ENCODE measurements around the gene RBMS2. TPM values are rescaled to one million over a fixed set of nuclear protein-coding genes. Genes with fewer than 3 reads are reported as not detected.

The RBMS2 gene
- total RNA-seq, 4 donors from 2014 or later: 22.8 to 39.0 (median 31.8) TPM

DNA sequence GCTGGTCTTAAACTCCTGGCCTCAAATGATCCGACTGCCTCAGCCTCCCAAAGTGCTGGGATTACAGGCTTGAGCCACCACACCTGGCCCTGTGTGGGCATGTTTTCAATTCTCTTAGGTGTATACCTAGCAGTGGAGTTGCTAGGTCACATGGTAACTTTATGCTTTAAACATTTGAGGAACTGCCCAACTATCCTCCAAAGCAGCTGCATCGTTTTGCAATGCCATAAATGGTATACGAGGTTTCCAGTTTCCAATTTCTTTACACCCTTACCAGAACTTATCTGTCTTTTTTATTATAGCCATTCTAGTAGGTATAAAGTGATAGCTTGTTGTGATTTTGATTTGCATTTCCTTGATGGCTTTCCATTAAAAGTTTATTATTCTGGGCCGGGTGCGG lies 25.1 kb downstream of the RBMS2 start:
- H3K4me3 ChIP-seq: no peak overlapping the region
- H3K27me3 ChIP-seq: no peaks in the 10 kb centered on the region
- TF ChIP-seq POLR2A (IDR thresholded peaks at IDR 0.05): no peak
- TF ChIP-seq, protein P1, sequence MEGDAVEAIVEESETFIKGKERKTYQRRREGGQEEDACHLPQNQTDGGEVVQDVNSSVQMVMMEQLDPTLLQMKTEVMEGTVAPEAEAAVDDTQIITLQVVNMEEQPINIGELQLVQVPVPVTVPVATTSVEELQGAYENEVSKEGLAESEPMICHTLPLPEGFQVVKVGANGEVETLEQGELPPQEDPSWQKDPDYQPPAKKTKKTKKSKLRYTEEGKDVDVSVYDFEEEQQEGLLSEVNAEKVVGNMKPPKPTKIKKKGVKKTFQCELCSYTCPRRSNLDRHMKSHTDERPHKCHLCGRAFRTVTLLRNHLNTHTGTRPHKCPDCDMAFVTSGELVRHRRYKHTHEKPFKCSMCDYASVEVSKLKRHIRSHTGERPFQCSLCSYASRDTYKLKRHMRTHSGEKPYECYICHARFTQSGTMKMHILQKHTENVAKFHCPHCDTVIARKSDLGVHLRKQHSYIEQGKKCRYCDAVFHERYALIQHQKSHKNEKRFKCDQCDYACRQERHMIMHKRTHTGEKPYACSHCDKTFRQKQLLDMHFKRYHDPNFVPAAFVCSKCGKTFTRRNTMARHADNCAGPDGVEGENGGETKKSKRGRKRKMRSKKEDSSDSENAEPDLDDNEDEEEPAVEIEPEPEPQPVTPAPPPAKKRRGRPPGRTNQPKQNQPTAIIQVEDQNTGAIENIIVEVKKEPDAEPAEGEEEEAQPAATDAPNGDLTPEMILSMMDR (IDR thresholded peaks at IDR 0.05): no peak
- TF ChIP-seq EP300 (IDR thresholded peaks at IDR 0.05): no peak
- no peaks in the 10 kb centered on the region for H3K9me3 ChIP-seq
- H3K27ac ChIP-seq: no peak overlapping the region
- 89 to 92% methylated on average over 5 of the region's 5 CpGs for WGBS, 2 donors
- no peaks in the 10 kb centered on the region for H3K36me3 ChIP-seq
- no peak for DNase-seq (ENCODE audit: low spot score in 2 of 2)
- peaks cover 0 to 19% (median 0%) of the 10 kb centered on the region in 4 donors for H3K4me1 ChIP-seq

DNA sequence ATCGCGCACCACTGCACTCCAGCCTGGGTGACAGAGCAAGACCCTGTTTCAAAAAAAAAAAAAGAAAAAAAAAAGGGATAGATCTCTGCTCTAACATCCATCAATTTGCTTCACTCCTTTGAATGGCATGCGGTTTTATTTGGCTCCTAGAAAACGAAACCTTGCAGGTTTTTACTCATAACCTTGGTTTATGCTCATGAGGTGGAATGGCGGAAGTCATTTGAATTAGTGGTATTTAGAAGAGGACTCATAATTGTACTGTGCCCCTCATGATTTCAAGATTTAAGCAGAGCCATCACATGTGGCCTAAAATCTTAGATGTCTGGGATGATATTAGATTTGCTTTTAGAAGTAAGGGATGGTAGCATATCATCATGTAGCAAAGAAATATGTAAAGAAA lies 29.4 kb downstream of the RBMS2 start:
- Histone ChIP-seq H3K4me3 (no peak overlapping the region), H3K27ac (no peak overlapping the region), H3K27me3 (no peaks in the 10 kb centered on the region), H3K36me3 (peaks cover 0 to 13% (median 0%) of the 10 kb centered on the region in 3 donors), H3K9me3 (no peaks in the 10 kb centered on the region), H3K4me1 (peaks cover 0 to 28% (median 0%) of the 10 kb centered on the region in 4 donors)
- WGBS, 2 donors: 96 to 97% methylated on average over 5 of the region's 5 CpGs
- no peak for DNase-seq (ENCODE audit: low spot score in 2 of 2)
- TF ChIP-seq POLR2A (IDR thresholded peaks at IDR 0.05) (no peak), EP300 (IDR thresholded peaks at IDR 0.05) (no peak)
- TF ChIP-seq, protein P1 (IDR thresholded peaks at IDR 0.05): no peak

DNA sequence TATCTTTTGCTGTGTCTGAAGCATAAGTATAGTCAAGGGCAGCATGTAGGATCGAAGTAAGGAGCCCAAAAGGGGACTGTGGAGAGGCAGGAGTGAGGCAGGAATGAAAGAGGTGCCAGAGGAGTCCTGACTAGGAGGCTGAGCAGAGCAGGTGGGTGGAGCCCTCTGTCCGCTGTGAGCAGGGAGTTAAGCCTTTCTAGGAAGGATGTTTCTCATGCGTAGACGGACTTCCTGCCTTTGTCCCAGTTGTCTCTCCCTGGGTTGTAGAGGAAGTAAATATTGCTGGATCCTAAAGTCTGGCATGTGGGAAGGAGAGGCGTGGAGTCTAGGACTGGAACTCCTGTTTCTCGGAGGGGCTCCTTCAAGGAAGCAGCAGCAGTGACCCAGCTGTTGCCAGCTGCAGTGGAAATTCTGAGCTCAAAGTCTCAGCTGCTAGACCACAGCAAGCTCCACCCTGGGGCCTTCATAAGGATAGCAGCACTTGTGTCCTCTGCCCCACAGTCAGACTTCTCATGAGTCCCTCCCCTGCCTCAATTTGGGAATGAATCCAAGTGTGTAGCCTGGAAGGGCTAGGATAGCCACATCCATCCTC lies 44.0 kb downstream of the RBMS2 start:
- TF ChIP-seq POLR2A (IDR thresholded peaks at IDR 0.05): peak in 1 of 2 donors; percentile 12
- TF ChIP-seq EP300 (IDR thresholded peaks at IDR 0.05): peak; percentile 64 to 82
- TF ChIP-seq, protein P1 (IDR thresholded peaks at IDR 0.05): no peak
- 0 to 2% methylated on average over 6 of the region's 6 CpGs for WGBS, 2 donors
- Histone ChIP-seq H3K9me3 (no peaks in the 10 kb centered on the region), H3K27ac (peak overlapping the region; percentile 59 to 83 (median 72)), H3K36me3 (peaks cover 0 to 35% (median 0%) of the 10 kb centered on the region in 3 donors), H3K27me3 (no peaks in the 10 kb centered on the region), H3K4me1 (peaks cover 0 to 44% (median 22%) of the 10 kb centered on the region in 4 donors), H3K4me3 (no peak overlapping the region)
- peak; percentile 26 to 56 for DNase-seq (ENCODE audit: low spot score in 2 of 2)

DNA sequence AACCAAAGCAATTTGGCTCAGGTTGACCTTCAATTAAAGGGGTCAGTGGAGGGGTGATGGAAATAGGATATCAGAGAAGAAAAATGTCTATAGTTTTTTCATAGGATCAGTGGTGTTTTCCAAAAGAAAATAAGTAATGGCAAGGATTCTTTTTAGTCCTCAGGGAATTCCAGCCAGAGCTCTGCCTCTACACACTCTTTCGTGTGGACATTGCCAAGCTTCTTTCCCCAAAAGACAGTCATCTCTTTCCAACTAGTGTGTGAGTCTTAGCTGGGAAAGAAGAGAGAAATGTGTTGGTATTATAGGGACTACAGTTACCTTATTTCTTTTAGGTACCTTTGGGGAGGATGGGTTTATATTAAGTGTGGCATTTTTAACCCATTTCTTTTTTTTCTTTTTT lies 46.5 kb downstream of the RBMS2 start:
- H3K27ac ChIP-seq: peak overlapping the region in 2 of 4 donors; percentile 3 to 82
- WGBS, 2 donors: 56 to 61% methylated on average over 1 of the region's 1 CpG
- peaks cover 0 to 52% (median 25%) of the 10 kb centered on the region in 4 donors for H3K4me1 ChIP-seq

DNA sequence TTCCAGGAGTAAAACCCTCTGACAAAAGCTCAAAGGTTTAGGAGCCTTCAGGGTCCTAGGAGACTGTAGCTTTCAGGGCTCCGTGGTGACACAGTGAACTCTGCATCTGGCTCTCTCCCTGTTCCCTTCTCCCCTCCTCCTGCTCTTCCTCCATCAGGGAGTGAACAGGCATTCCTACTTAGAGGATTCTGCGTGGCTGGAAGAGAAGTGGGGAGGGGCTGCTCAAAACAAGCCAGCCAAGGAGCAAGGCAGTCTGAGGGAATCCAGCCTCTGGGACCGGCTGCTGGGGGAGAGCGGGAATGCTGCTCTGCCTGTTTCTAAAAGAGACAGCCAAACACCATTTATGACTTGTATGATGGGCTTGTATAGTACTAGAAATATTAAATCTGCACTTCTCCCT lies 49.5 kb downstream of the RBMS2 start:
- no peak for DNase-seq (ENCODE audit: low spot score in 2 of 2)
- H3K36me3 ChIP-seq: peaks cover 0 to 56% (median 0%) of the 10 kb centered on the region in 3 donors
- H3K4me3 ChIP-seq: no peak overlapping the region
- 20 to 39% methylated on average over 4 of the region's 4 CpGs for WGBS, 2 donors
- H3K27ac ChIP-seq: peak overlapping the region in 3 of 4 donors; percentile 43 to 82 (median 53)
- H3K9me3 ChIP-seq: no peaks in the 10 kb centered on the region
- H3K4me1 ChIP-seq: peaks cover 0 to 35% (median 14%) of the 10 kb centered on the region in 4 donors
- H3K27me3 ChIP-seq: no peaks in the 10 kb centered on the region
- TF ChIP-seq POLR2A (IDR thresholded peaks at IDR 0.05) (no peak), EP300 (IDR thresholded peaks at IDR 0.05) (no peak)
- TF ChIP-seq, protein P1 (IDR thresholded peaks at IDR 0.05): no peak

More for the DNA sequence above, 46.5 kb downstream of the RBMS2 start:
- Histone ChIP-seq H3K27me3 (no peaks in the 10 kb centered on the region), H3K9me3 (no peaks in the 10 kb centered on the region), H3K4me3 (no peak overlapping the region), H3K36me3 (peaks cover 0 to 44% (median 0%) of the 10 kb centered on the region in 3 donors)
- TF ChIP-seq, protein P1 (IDR thresholded peaks at IDR 0.05): no peak
- TF ChIP-seq EP300 (IDR thresholded peaks at IDR 0.05) (no peak), POLR2A (IDR thresholded peaks at IDR 0.05) (no peak)
- no peak for DNase-seq (ENCODE audit: low spot score in 2 of 2)

Data from tibial nerve (tissue), 4 donors.